BJ (cell line): ENCODE measurements around the gene SNPH. TPM values are rescaled to one million over a fixed set of nuclear protein-coding genes. Genes with fewer than 3 reads are reported as not detected.
A peak's percentile ranks its signal among the peaks of the same experiment; 100 is the strongest.

Experiments used
- CTCF ChIA-PET: fragments of 350-600 bp; formaldehyde crosslinking; extraction: SDS; loops from one replicate; lab custom pipeline; 2021; ENCODE audit warnings: antibody characterized with exemption, inconsistent platforms; lab: Yijun Ruan, JAX
- POLR2A ChIA-PET: fragments of 300-600 bp; sonication (Branson Sonifier 250); formaldehyde crosslinking; extraction: SDS; loops from one replicate; lab custom pipeline; 2021; ENCODE audit warnings: antibody characterized with exemption; lab: Charles Lee
- DNase-seq: peaks from one replicate; pipeline ENCODE4 v3.0.0-alpha.2; 2011; ENCODE audit warnings: low read depth
- H3K27me3 ChIP-seq: 2 replicates; pipeline ENCODE4 v1.6.0; 2011; ENCODE audit warnings: low read length; ENCODE audit not compliant: control insufficient read depth, insufficient read depth
- H3K36me3 ChIP-seq: 2 replicates; pipeline ENCODE4 v1.5.1; 2011; ENCODE audit warnings: low read length; ENCODE audit not compliant: control insufficient read depth, insufficient read depth
- H3K4me3 ChIP-seq: 2 replicates; pipeline ENCODE4 v1.5.1; 2011; ENCODE audit warnings: low read depth, mild to moderate bottlenecking, control low read depth, low read length
- CTCF ChIP-seq: IDR thresholded peaks from 2 replicates; pipeline ENCODE4 v1.5.1; 2011; ENCODE audit warnings: low read depth, mild to moderate bottlenecking, control low read depth, inconsistent platforms, low read length, moderate library complexity; ENCODE audit not compliant: insufficient read depth
- polyA plus RNA-seq: library from polyadenylated mRNA; depleted of rRNA; stranded (reverse); fragments of >200 nt; gene quantifications from 2 replicates; pipeline ENCODE4 v1.2.3, GENCODE V29; 2011

Gene SNPH
- polyA plus RNA-seq, 1 experiment, result 1.8 TPM

GRCh38 chr20:1225783-1226654 lies 40.1 kb upstream of the SNPH start, which contains the start of gene RAD21L1:
RAD21L1 (plus strand) TSS chr20:1226044; CDS start chr20:1228454, 2,410 bp downstream.
- no peak for TF ChIP-seq CTCF
- ChIA-PET CTCF (interaction anchor here (0.8 to 1.7 kb wide), 6 partner anchors 12 to 1296 kb away, joined by 3 to 5 read pairs (median 3); no protein-coding TSS in a partner anchor), POLR2A (no interaction called here)
- no peaks in the 10 kb centered on the region for H3K36me3 ChIP-seq
- peak within 1 kb of the TSS; percentile 80 for H3K4me3 ChIP-seq
- H3K27me3 ChIP-seq, result peaks cover 2% of the 10 kb centered on the region; the same call in 1 of the 2 replicates
- DNase-seq, result no peak

- ChIA-PET CTCF (no interaction called here), POLR2A (no interaction called here)
- Histone ChIP-seq H3K4me3 (no peak overlapping the region), H3K36me3 (no peaks in the 10 kb centered on the region), H3K27me3 (peaks cover 2% of the 10 kb centered on the region; the same call in 1 of the 2 replicates)
- no peak for TF ChIP-seq CTCF
- DNase-seq, result no peak
Observed at GRCh38 chr20:1229541-1229940, 36.6 kb upstream of the SNPH start.

- H3K36me3 ChIP-seq, result no peaks in the 10 kb centered on the region
- no peak overlapping the region for H3K4me3 ChIP-seq
- TF ChIP-seq CTCF, result no peak
- peaks cover 4% of the 10 kb centered on the region; the same call in 1 of the 2 replicates for H3K27me3 ChIP-seq
- no peak for DNase-seq
- ChIA-PET CTCF (no interaction called here), POLR2A (no interaction called here)
Observed at GRCh38 chr20:1232286-1233111, 33.6 kb upstream of the SNPH start.

- Histone ChIP-seq H3K36me3 (no peaks in the 10 kb centered on the region), H3K4me3 (no peak overlapping the region), H3K27me3 (peaks cover 4% of the 10 kb centered on the region; the same call in 1 of the 2 replicates)
- DNase-seq, result no peak
- CTCF ChIA-PET, result no interaction called here
- POLR2A ChIA-PET, result no interaction called here
- no peak for TF ChIP-seq CTCF
Observed at GRCh38 chr20:1240549-1240948, 25.5 kb upstream of the SNPH start.

- ChIA-PET CTCF (no interaction called here), POLR2A (no interaction called here)
- H3K36me3 ChIP-seq, result no peaks in the 10 kb centered on the region
- no peak overlapping the region for H3K4me3 ChIP-seq
- no peak for TF ChIP-seq CTCF
- no peak for DNase-seq
- peaks cover 2% of the 10 kb centered on the region; the same call in 1 of the 2 replicates for H3K27me3 ChIP-seq
Observed at GRCh38 chr20:1241456-1241855, 24.6 kb upstream of the SNPH start.
